HG03159 (cell line): ENCODE data around the gene BCAS4.

Experiments used
- ATAC-seq: cut with Tn5 transposase; IDR thresholded peaks from one replicate; pipeline ENCODE4 v1.9.1; 2021; ENCODE audit warnings: mild to moderate bottlenecking, moderate library complexity; ENCODE audit not compliant: unreplicated experiment

Gene BCAS4

GRCh38 chr20:50903353-50904051, 108.6 kb downstream of the BCAS4 start:
- no peak for ATAC-seq

DNA sequence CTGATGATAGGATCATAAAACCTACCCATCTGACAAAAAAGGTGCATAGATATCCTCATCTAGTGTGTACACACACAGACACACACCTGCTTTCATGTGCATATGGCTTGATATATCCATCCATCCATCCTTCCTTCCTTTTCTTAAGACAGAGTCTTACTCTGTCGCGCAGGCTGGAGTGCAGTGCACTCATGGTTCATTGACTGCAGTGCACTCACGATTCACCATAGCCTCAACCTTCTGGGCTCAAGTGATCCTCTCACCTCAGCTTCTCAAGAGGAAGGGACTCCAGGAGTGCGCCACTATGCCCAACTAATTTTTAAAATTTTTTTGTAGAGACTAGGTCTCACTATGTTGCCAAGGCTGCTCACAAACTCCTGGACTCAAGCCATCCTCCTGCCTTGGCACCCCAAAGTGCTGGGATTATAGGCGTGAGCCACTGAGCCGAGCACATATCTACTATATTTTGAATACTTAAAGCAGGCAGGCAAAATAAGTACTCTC, 109.3 kb downstream of the BCAS4 start:
- ATAC-seq = no peak

- no peak for ATAC-seq
Measured at GRCh38 chr20:50909413-50909812, 114.6 kb downstream of the BCAS4 start.

GRCh38 chr20:50911030-50911429, 116.2 kb downstream of the BCAS4 start:
- ATAC-seq = no peak

GRCh38 chr20:50911716-50912115, 116.9 kb downstream of the BCAS4 start:
- no peak for ATAC-seq

GRCh38 chr20:50913690-50914375, 119.0 kb downstream of the BCAS4 start:
- ATAC-seq = no peak

- ATAC-seq = no peak
Measured at GRCh38 chr20:50915424-50915823, 120.6 kb downstream of the BCAS4 start.

DNA sequence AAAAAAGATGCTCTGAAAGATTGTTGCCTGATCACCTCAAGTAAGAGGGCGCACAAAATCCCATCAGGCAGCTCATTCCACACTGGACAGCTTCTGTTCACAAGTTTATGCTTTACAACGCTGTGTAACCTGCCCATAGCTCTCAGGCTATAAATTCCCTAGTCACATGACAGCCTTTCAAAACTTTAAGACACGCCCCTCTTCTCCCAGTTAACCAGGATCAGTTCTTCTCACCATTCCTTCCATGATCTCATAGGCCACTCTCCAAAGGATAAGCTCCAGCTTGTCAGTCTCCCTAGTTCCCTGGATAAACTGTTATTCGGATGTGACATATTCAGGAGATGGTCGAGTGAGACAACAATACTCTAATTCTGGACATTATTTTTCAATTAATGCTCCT, 121.4 kb downstream of the BCAS4 start:
- ATAC-seq = no peak

GRCh38 chr20:50916934-50917333, 122.1 kb downstream of the BCAS4 start:
- no peak for ATAC-seq

GRCh38 chr20:50918403-50918802, 123.5 kb downstream of the BCAS4 start:
- ATAC-seq = no peak

- no peak for ATAC-seq
Measured at GRCh38 chr20:50919567-50919966, 124.7 kb downstream of the BCAS4 start.

DNA sequence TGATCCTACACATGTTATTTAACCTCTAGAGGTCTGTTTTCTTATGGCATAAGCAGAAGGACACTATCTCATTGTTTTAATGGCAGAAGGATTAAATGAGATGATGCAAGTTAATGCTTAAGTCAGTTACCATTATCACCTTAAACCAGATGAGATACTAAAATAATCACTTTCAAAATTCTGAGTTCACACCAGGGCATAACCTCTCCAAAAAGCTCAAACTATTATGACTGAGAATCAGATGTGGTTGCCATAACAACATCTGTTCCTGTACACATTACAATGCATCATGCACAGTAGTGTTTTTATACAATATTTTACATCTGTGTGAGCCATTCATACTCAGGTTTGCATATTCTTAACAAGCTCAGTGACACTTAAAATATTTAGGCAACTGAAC, 126.1 kb downstream of the BCAS4 start:
- ATAC-seq = no peak

DNA sequence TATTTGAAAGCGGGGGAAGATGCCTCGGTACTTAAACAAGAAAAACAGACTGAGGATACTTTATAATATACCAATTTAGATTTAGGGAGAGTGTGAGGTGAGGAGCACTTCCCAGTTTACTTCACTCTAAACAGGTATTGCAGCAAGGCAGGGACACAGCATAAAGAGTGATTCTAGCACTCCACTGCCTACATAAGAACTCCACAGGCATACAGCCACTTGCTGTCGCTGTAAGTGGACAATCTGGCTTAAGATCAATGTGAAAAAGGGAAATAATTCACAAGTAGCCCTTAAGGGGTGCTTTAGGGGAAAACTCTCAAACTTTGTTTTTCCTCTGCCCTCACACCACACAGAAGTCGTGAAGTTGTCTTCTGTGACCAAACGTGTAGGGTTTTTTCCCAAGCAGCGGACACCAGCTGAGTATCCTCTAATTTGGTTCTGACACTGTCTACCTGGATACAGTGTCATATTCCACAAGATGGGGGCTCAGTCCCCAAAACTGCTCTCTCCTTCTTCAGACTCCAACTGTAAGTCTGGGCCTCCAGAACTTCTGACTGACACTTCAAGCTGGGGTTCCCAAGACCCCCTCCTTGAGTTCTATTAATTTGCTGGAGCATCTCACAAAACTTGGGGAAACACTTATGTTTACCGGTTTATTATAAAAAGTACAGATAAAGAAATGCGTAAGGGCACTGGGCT, 127.1 kb downstream of the BCAS4 start:
- no peak for ATAC-seq

DNA sequence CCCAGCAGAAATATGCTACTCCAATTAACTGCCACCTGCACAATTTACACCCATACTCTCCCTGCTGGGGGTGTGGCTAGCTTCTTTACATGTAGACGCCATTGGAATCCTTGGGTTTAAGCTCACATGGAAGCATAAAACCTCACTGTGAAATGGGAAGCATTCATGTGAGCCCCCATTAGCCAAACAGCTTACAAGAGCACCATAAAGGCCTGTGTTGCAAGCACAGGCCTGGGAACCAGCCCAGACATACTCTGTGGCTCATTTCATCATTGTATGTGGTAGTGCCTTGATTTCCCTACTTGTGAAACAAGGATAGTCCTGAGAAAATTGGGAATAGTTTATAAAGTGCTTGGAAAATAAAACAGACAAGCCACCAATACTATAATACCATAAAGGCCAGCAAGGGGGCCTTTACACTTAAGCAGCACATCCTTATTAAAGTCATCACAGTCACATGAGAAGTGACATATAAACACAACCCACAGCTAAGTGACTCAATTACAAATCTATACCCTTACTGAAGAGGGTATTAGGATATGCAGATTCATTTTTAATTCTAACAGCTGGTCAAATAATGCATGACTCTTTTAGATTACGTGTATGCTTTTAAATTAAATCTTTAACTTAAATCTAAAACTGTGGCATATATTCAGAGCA, 129.5 kb downstream of the BCAS4 start:
- no peak for ATAC-seq

- ATAC-seq = no peak
Measured at GRCh38 chr20:50926530-50926929, 131.7 kb downstream of the BCAS4 start.
